ENCODE results near the gene ANKFY1.
A peak's percentile ranks its signal among the peaks of the same experiment; 100 is the strongest.

Gene ANKFY1

DNA sequence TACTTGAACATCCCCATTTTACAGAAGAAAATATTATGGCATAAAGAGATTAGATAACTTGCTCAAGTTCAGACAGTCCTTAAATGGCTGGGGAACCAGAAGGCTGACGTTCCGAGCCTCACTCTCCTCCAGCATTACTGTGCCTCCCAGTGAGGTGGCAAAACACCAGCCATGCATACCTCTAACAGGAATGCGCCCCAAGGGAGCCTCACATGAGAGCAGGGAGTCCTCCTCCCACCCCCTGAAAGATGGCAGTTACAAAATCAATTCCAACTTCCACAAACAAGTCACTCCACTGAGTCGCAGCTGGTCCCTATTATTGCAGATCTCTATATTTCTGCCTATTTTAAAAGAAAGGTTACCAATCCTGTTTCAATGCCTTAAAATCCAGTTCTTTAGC is 55.5 kb downstream of the ANKFY1 start:
- Histone ChIP-seq H3K27me3 (ENCODE audit: insufficient read depth, low read length, poor library complexity) (no peaks in the 10 kb centered on the region), H3K4me1 (ENCODE audit: control insufficient read depth, low read depth, low read length) (no peaks in the 10 kb centered on the region), H3K18ac (ENCODE audit: low read length) (no peak overlapping the region), H3K4me3 (ENCODE audit: low read length) (no peak overlapping the region), H2BK5ac (ENCODE audit: low read length) (no peak overlapping the region), H3K56ac (ENCODE audit: low read length) (no peak overlapping the region), H3K4me2 (ENCODE audit: low read length) (no peak overlapping the region), H3K36me3 (ENCODE audit: control insufficient read depth, insufficient read depth, low read length) (peaks cover 1% of the 10 kb centered on the region), H3K9ac (ENCODE audit: low read length) (no peak overlapping the region), H2BK120ac (ENCODE audit: low read depth, low read length) (no peak overlapping the region), H3K4ac (ENCODE audit: low read depth, low read length) (no peak overlapping the region), H2BK15ac (replicated peaks; ENCODE audit: low read depth) (no peak overlapping the region), H3K79me1 (ENCODE audit: low read length) (peaks cover 2% of the 10 kb centered on the region), H4K5ac (ENCODE audit: low read length) (no peak overlapping the region), H2AK5ac (ENCODE audit: low read length) (no peak overlapping the region), H3K79me2 (ENCODE audit: control insufficient read depth, insufficient read depth, low read length) (no peaks in the 10 kb centered on the region), H4K8ac (ENCODE audit: low read depth, low read length) (no peak overlapping the region), H3K27ac (ENCODE audit: low read depth, low read length) (no peak overlapping the region), H3K23ac (ENCODE audit: low read length) (no peak overlapping the region)
- DNase-seq: peak; percentile 78
- WGBS (ENCODE audit: extremely low coverage, insufficient coverage, low lambda C conversion rate): no CpG with 5 or more reads among the region's 4 CpGs

DNA sequence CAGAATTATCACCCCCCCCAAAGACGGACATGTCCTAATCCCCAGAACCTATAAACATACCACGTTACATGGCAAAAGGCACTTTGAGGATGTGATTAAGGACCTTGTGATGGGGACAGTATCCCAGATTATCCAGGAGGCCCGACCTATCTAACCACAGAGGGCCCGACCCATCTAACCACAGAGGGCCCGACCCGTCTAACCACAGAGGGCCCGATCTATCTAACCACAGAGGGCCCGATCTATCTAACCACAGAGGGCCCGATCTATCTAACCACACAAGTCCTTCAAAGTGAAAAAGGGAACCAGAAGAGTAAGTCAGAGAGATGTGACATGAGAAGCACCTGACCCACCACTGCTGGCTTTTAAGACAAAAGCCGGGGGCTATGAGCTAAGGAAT is 56.8 kb downstream of the ANKFY1 start:
- Histone ChIP-seq H3K36me3 (ENCODE audit: control insufficient read depth, insufficient read depth, low read length) (peaks cover 1% of the 10 kb centered on the region), H2BK5ac (ENCODE audit: low read length) (no peak overlapping the region), H3K79me1 (ENCODE audit: low read length) (peaks cover 2% of the 10 kb centered on the region), H2BK120ac (ENCODE audit: low read depth, low read length) (no peak overlapping the region), H3K9ac (ENCODE audit: low read length) (no peak overlapping the region), H4K8ac (ENCODE audit: low read depth, low read length) (no peak overlapping the region), H3K4me1 (ENCODE audit: control insufficient read depth, low read depth, low read length) (no peaks in the 10 kb centered on the region), H4K5ac (ENCODE audit: low read length) (no peak overlapping the region), H3K27ac (ENCODE audit: low read depth, low read length) (no peak overlapping the region), H3K4me3 (ENCODE audit: low read length) (no peak overlapping the region), H3K4me2 (ENCODE audit: low read length) (no peak overlapping the region), H3K79me2 (ENCODE audit: control insufficient read depth, insufficient read depth, low read length) (no peaks in the 10 kb centered on the region), H2AK5ac (ENCODE audit: low read length) (no peak overlapping the region), H3K23ac (ENCODE audit: low read length) (no peak overlapping the region), H3K4ac (ENCODE audit: low read depth, low read length) (no peak overlapping the region), H3K27me3 (ENCODE audit: insufficient read depth, low read length, poor library complexity) (no peaks in the 10 kb centered on the region), H3K18ac (ENCODE audit: low read length) (no peak overlapping the region), H2BK15ac (replicated peaks; ENCODE audit: low read depth) (no peak overlapping the region), H3K56ac (ENCODE audit: low read length) (no peak overlapping the region)
- no CpG with 5 or more reads among the region's 10 CpGs for WGBS (ENCODE audit: extremely low coverage, insufficient coverage, low lambda C conversion rate)
- DNase-seq: no peak

DNA sequence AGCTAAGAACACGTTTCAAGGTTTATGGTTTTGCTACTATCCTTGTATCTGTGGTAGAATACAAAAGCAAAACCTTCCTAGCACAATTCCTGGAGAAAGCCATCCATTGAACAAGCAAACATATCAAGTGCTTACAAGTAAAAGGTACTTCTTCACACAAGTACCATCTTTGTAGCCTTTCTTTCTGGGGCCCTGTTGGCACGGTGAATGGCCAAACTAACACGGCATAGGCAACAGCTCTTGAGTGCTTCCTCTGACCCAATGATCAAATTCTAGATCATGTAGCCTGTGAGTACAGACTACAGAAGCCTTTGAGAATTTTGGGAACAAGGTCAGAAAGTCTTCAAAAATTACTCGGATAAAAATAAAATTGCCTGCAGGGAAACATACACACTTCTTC is 57.9 kb downstream of the ANKFY1 start:
- H3K18ac ChIP-seq (ENCODE audit: low read length): no peak overlapping the region
- no peak overlapping the region for H3K4ac ChIP-seq (ENCODE audit: low read depth, low read length)
- H3K27me3 ChIP-seq (ENCODE audit: insufficient read depth, low read length, poor library complexity): no peaks in the 10 kb centered on the region
- no peak overlapping the region for H2BK15ac ChIP-seq (replicated peaks; ENCODE audit: low read depth)
- H3K4me1 ChIP-seq (ENCODE audit: control insufficient read depth, low read depth, low read length): no peaks in the 10 kb centered on the region
- H3K4me3 ChIP-seq (ENCODE audit: low read length): no peak overlapping the region
- DNase-seq: no peak
- no peak overlapping the region for H3K56ac ChIP-seq (ENCODE audit: low read length)
- H2BK120ac ChIP-seq (ENCODE audit: low read depth, low read length): no peak overlapping the region
- H3K23ac ChIP-seq (ENCODE audit: low read length): no peak overlapping the region
- no CpG with 5 or more reads among the region's 4 CpGs for WGBS (ENCODE audit: extremely low coverage, insufficient coverage, low lambda C conversion rate)
- no peak overlapping the region for H2AK5ac ChIP-seq (ENCODE audit: low read length)
- no peak overlapping the region for H3K9ac ChIP-seq (ENCODE audit: low read length)
- no peak overlapping the region for H4K5ac ChIP-seq (ENCODE audit: low read length)
- no peak overlapping the region for H3K27ac ChIP-seq (ENCODE audit: low read depth, low read length)
- H3K36me3 ChIP-seq (ENCODE audit: control insufficient read depth, insufficient read depth, low read length): peaks cover 1% of the 10 kb centered on the region
- peaks cover 2% of the 10 kb centered on the region for H3K79me1 ChIP-seq (ENCODE audit: low read length)
- H3K4me2 ChIP-seq (ENCODE audit: low read length): no peak overlapping the region
- no peaks in the 10 kb centered on the region for H3K79me2 ChIP-seq (ENCODE audit: control insufficient read depth, insufficient read depth, low read length)
- H4K8ac ChIP-seq (ENCODE audit: low read depth, low read length): no peak overlapping the region
- no peak overlapping the region for H2BK5ac ChIP-seq (ENCODE audit: low read length)

DNA sequence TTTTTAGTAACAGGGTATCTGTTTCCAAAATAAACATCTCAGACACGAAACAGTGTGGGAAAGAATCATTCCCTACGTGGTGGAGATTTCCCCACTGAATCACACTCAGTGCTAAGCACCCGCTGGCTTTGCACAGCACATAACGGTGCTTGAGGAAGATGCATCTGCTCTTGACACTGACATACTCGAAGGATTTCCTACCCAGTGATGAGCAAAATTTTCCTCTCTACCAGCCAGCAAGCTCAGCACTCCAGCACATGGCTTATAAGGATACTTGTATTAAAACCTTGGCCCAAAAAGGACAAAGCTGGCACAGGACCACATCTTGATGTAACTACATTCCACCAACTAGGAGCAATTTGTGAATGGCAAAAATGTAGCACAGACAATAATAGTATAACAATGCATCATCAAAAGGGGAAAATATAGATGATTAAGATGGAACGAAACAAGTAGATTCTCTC is 59.0 kb downstream of the ANKFY1 start:
- Histone ChIP-seq H3K4me1 (ENCODE audit: control insufficient read depth, low read depth, low read length) (no peaks in the 10 kb centered on the region), H3K56ac (ENCODE audit: low read length) (no peak overlapping the region), H4K8ac (ENCODE audit: low read depth, low read length) (no peak overlapping the region), H2AK5ac (ENCODE audit: low read length) (no peak overlapping the region), H3K79me2 (ENCODE audit: control insufficient read depth, insufficient read depth, low read length) (no peaks in the 10 kb centered on the region), H3K79me1 (ENCODE audit: low read length) (peaks cover 1% of the 10 kb centered on the region), H3K4me3 (ENCODE audit: low read length) (no peak overlapping the region), H2BK5ac (ENCODE audit: low read length) (no peak overlapping the region), H3K27me3 (ENCODE audit: insufficient read depth, low read length, poor library complexity) (no peaks in the 10 kb centered on the region), H4K5ac (ENCODE audit: low read length) (no peak overlapping the region), H3K4me2 (ENCODE audit: low read length) (no peak overlapping the region), H2BK15ac (replicated peaks; ENCODE audit: low read depth) (no peak overlapping the region), H3K4ac (ENCODE audit: low read depth, low read length) (no peak overlapping the region), H3K36me3 (ENCODE audit: control insufficient read depth, insufficient read depth, low read length) (peaks cover 1% of the 10 kb centered on the region), H3K18ac (ENCODE audit: low read length) (no peak overlapping the region), H2BK120ac (ENCODE audit: low read depth, low read length) (no peak overlapping the region), H3K9ac (ENCODE audit: low read length) (no peak overlapping the region), H3K27ac (ENCODE audit: low read depth, low read length) (no peak overlapping the region), H3K23ac (ENCODE audit: low read length) (no peak overlapping the region)
- DNase-seq: no peak
- no CpG with 5 or more reads among the region's 6 CpGs for WGBS (ENCODE audit: extremely low coverage, insufficient coverage, low lambda C conversion rate)

DNA sequence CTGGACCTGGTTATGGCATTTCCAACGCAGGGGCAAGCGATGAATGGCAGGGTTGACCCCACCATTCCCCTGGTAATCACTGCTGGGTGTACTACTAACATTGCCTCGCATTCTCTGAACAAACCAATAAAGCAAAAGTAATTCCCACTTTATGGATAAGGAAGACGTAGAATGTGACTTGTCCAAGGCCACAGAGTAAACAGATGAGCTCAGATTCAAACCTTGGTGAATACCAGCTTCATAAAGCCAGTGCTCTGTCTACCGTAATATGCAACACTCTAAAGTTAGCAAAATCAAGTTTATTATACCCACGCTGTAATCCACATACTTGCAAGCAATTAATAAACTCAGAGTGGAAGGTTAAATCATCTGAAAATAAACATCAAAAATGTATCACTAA is 59.6 kb downstream of the ANKFY1 start:
- H3K4me3 ChIP-seq (ENCODE audit: low read length): no peak overlapping the region
- no peak overlapping the region for H3K23ac ChIP-seq (ENCODE audit: low read length)
- no peak overlapping the region for H2AK5ac ChIP-seq (ENCODE audit: low read length)
- H3K79me2 ChIP-seq (ENCODE audit: control insufficient read depth, insufficient read depth, low read length): no peaks in the 10 kb centered on the region
- H2BK5ac ChIP-seq (ENCODE audit: low read length): no peak overlapping the region
- no peak for DNase-seq
- no peak overlapping the region for H3K56ac ChIP-seq (ENCODE audit: low read length)
- H2BK120ac ChIP-seq (ENCODE audit: low read depth, low read length): no peak overlapping the region
- no peak overlapping the region for H3K27ac ChIP-seq (ENCODE audit: low read depth, low read length)
- H4K8ac ChIP-seq (ENCODE audit: low read depth, low read length): no peak overlapping the region
- no peak overlapping the region for H3K4ac ChIP-seq (ENCODE audit: low read depth, low read length)
- no peak overlapping the region for H4K5ac ChIP-seq (ENCODE audit: low read length)
- no peak overlapping the region for H3K4me2 ChIP-seq (ENCODE audit: low read length)
- H3K79me1 ChIP-seq (ENCODE audit: low read length): no peaks in the 10 kb centered on the region
- peaks cover 1% of the 10 kb centered on the region for H3K36me3 ChIP-seq (ENCODE audit: control insufficient read depth, insufficient read depth, low read length)
- no peaks in the 10 kb centered on the region for H3K4me1 ChIP-seq (ENCODE audit: control insufficient read depth, low read depth, low read length)
- H3K27me3 ChIP-seq (ENCODE audit: insufficient read depth, low read length, poor library complexity): no peaks in the 10 kb centered on the region
- H2BK15ac ChIP-seq (replicated peaks; ENCODE audit: low read depth): no peak overlapping the region
- no CpG with 5 or more reads among the region's 6 CpGs for WGBS (ENCODE audit: extremely low coverage, insufficient coverage, low lambda C conversion rate)
- H3K18ac ChIP-seq (ENCODE audit: low read length): no peak overlapping the region
- H3K9ac ChIP-seq (ENCODE audit: low read length): no peak overlapping the region

DNA sequence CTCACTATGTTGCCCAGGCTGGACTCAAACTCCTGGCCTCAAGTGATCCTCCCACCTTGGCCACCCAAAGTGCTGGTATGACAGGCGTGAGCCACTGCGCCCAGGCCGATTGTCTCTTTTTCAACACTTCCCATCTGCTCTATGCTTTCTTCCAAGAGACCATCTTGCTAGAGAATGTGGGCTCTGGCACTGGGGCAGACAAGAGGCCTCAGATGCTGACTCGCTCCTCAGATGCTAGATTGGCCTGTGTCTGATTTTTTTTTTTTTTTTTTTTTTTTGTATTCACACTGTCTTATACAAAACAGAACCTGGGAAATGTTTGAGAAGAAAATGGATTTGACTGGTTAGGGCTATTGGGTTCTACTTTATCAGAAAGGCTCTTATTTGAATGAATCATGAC is 62.6 kb downstream of the ANKFY1 start:
- H3K18ac ChIP-seq (ENCODE audit: low read length): no peak overlapping the region
- H3K4me3 ChIP-seq (ENCODE audit: low read length): no peak overlapping the region
- WGBS (ENCODE audit: extremely low coverage, insufficient coverage, low lambda C conversion rate): no CpG with 5 or more reads among the region's 4 CpGs
- H2AK5ac ChIP-seq (ENCODE audit: low read length): no peak overlapping the region
- no peak overlapping the region for H3K23ac ChIP-seq (ENCODE audit: low read length)
- H3K4me2 ChIP-seq (ENCODE audit: low read length): no peak overlapping the region
- no peak overlapping the region for H3K27ac ChIP-seq (ENCODE audit: low read depth, low read length)
- H3K9ac ChIP-seq (ENCODE audit: low read length): no peak overlapping the region
- no peaks in the 10 kb centered on the region for H3K27me3 ChIP-seq (ENCODE audit: insufficient read depth, low read length, poor library complexity)
- no peak overlapping the region for H4K5ac ChIP-seq (ENCODE audit: low read length)
- H3K79me2 ChIP-seq (ENCODE audit: control insufficient read depth, insufficient read depth, low read length): no peaks in the 10 kb centered on the region
- no peak overlapping the region for H2BK15ac ChIP-seq (replicated peaks; ENCODE audit: low read depth)
- H2BK5ac ChIP-seq (ENCODE audit: low read length): no peak overlapping the region
- H3K36me3 ChIP-seq (ENCODE audit: control insufficient read depth, insufficient read depth, low read length): peaks cover 1% of the 10 kb centered on the region
- H3K4ac ChIP-seq (ENCODE audit: low read depth, low read length): no peak overlapping the region
- H4K8ac ChIP-seq (ENCODE audit: low read depth, low read length): no peak overlapping the region
- H3K4me1 ChIP-seq (ENCODE audit: control insufficient read depth, low read depth, low read length): no peaks in the 10 kb centered on the region
- DNase-seq: no peak
- H3K56ac ChIP-seq (ENCODE audit: low read length): no peak overlapping the region
- H2BK120ac ChIP-seq (ENCODE audit: low read depth, low read length): no peak overlapping the region
- no peaks in the 10 kb centered on the region for H3K79me1 ChIP-seq (ENCODE audit: low read length)
